ENCODE data around the gene GZMM.

GZMM gene

GRCh38 chr19:566403-566802 is 22.6 kb downstream of the GZMM start:
- Histone ChIP-seq H3K4me1 (ENCODE audit: control insufficient read depth, insufficient read depth, low read length) (no peaks in the 10 kb centered on the region), H3K9me3 (ENCODE audit: control insufficient read depth, insufficient read depth, low read depth, low read length) (no peaks in the 10 kb centered on the region), H3K36me3 (ENCODE audit: control insufficient read depth in 2 of 2, insufficient read depth in 1 of 2, low read length in 2 of 2) (no peaks in the 10 kb centered on the region), H3K27ac (ENCODE audit: extremely low read depth, low read depth, low read length) (no peak overlapping the region), H3K4me3 (ENCODE audit: low read depth, low read length) (no peak overlapping the region)
- no peak for TF ChIP-seq ZNF148 (tag by site-specific recombination; IDR thresholded peaks at IDR 0.05; ENCODE audit: borderline replicate concordance)
- TF ChIP-seq ZSCAN4 (tag by site-specific recombination; IDR thresholded peaks at IDR 0.05): no peak
- no peak for TF ChIP-seq ZBTB8A (tag by site-specific recombination; IDR thresholded peaks at IDR 0.05)
- TF ChIP-seq ZNF16 (tag by site-specific recombination; IDR thresholded peaks at IDR 0.05; ENCODE audit: low read depth): no peak
- no peak for TF ChIP-seq ZNF354C (tag by site-specific recombination; IDR thresholded peaks at IDR 0.05; ENCODE audit: borderline replicate concordance, low read depth)
- TF ChIP-seq ZNF549 (tag by site-specific recombination; IDR thresholded peaks at IDR 0.05): no peak
- TF ChIP-seq ZNF677 (tag by site-specific recombination; IDR thresholded peaks at IDR 0.05): no peak
- TF ChIP-seq ZNF510 (tag by site-specific recombination; IDR thresholded peaks at IDR 0.05; ENCODE audit: insufficient replicate concordance): no peak
- TF ChIP-seq, protein P1, sequence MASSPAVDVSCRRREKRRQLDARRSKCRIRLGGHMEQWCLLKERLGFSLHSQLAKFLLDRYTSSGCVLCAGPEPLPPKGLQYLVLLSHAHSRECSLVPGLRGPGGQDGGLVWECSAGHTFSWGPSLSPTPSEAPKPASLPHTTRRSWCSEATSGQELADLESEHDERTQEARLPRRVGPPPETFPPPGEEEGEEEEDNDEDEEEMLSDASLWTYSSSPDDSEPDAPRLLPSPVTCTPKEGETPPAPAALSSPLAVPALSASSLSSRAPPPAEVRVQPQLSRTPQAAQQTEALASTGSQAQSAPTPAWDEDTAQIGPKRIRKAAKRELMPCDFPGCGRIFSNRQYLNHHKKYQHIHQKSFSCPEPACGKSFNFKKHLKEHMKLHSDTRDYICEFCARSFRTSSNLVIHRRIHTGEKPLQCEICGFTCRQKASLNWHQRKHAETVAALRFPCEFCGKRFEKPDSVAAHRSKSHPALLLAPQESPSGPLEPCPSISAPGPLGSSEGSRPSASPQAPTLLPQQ (tag by site-specific recombination; IDR thresholded peaks at IDR 0.05): no peak
- no peak for TF ChIP-seq EGR2 (tag by site-specific recombination; IDR thresholded peaks at IDR 0.05; ENCODE audit: low read depth)
- no peak for TF ChIP-seq AEBP2 (tag by site-specific recombination; IDR thresholded peaks at IDR 0.05; ENCODE audit: borderline replicate concordance)
- TF ChIP-seq ZNF629 (tag by site-specific recombination; IDR thresholded peaks at IDR 0.05): no peak
- TF ChIP-seq ZNF777 (tag by site-specific recombination; IDR thresholded peaks at IDR 0.05; ENCODE audit: borderline replicate concordance): no peak
- TF ChIP-seq FEZF1 (tag by site-specific recombination; IDR thresholded peaks at IDR 0.05): no peak
- TF ChIP-seq, protein P2, sequence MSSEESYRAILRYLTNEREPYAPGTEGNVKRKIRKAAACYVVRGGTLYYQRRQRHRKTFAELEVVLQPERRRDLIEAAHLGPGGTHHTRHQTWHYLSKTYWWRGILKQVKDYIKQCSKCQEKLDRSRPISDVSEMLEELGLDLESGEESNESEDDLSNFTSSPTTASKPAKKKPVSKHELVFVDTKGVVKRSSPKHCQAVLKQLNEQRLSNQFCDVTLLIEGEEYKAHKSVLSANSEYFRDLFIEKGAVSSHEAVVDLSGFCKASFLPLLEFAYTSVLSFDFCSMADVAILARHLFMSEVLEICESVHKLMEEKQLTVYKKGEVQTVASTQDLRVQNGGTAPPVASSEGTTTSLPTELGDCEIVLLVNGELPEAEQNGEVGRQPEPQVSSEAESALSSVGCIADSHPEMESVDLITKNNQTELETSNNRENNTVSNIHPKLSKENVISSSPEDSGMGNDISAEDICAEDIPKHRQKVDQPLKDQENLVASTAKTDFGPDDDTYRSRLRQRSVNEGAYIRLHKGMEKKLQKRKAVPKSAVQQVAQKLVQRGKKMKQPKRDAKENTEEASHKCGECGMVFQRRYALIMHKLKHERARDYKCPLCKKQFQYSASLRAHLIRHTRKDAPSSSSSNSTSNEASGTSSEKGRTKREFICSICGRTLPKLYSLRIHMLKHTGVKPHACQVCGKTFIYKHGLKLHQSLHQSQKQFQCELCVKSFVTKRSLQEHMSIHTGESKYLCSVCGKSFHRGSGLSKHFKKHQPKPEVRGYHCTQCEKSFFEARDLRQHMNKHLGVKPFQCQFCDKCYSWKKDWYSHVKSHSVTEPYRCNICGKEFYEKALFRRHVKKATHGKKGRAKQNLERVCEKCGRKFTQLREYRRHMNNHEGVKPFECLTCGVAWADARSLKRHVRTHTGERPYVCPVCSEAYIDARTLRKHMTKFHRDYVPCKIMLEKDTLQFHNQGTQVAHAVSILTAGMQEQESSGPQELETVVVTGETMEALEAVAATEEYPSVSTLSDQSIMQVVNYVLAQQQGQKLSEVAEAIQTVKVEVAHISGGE (tag by site-specific recombination; conservative IDR thresholded peaks at IDR 0.05; ENCODE audit: low read depth): no peak
- no peak for TF ChIP-seq ZNF596 (tag by site-specific recombination; IDR thresholded peaks at IDR 0.05)
- TF ChIP-seq IKZF3 (tag by site-specific recombination; IDR thresholded peaks at IDR 0.05): no peak
- no peak for TF ChIP-seq ZNF423 (tag by site-specific recombination; IDR thresholded peaks at IDR 0.05)
- POLR2A ChIA-PET: no interaction called here
- CTCF ChIA-PET: interaction anchor here (0.5 kb wide), 1 partner anchor 12 kb away, joined by 3 read pairs; no protein-coding TSS in a partner anchor
